DOHH2 (cell line): Measurements from ENCODE around the gene NCBP3.

Experiments
- H3F3A ChIP-seq: fragments of 200-600 bp; sonication (generic), shearing (Covaris generic); 2 replicates; pipeline ENCODE4 v1.6.0; 2016; ENCODE audit warnings: antibody characterized with exemption, mild to moderate bottlenecking; ENCODE audit not compliant: control insufficient read depth, insufficient read depth
- H3K27ac ChIP-seq: fragments of 200-600 bp; sonication (generic); 2 replicates; pipeline ENCODE4 v1.5.1; 2014; ENCODE audit warnings: low read depth, mild to moderate bottlenecking, low read length, moderate library complexity
- H3K27me3 ChIP-seq: fragments of 200-600 bp; sonication (generic); 2 replicates; pipeline ENCODE4 v1.6.1; 2014; ENCODE audit warnings: mild to moderate bottlenecking, low read length, mixed read lengths; ENCODE audit not compliant: control insufficient read depth
- H3K36me3 ChIP-seq: fragments of 200-600 bp; sonication (generic); 2 replicates; pipeline ENCODE4 v1.6.1; 2014; ENCODE audit warnings: mild to moderate bottlenecking, low read length, moderate library complexity, mixed read lengths; ENCODE audit not compliant: control insufficient read depth
- H3K4me1 ChIP-seq: fragments of 200-600 bp; sonication (generic); 2 replicates; pipeline ENCODE4 v1.6.1; 2014; ENCODE audit warnings: mild to moderate bottlenecking, low read length, mixed read lengths; ENCODE audit not compliant: control insufficient read depth
- H3K4me2 ChIP-seq: fragments of 200-600 bp; sonication (generic); 2 replicates; pipeline ENCODE4 v1.6.0; 2014; ENCODE audit warnings: mild to moderate bottlenecking, low read length, moderate library complexity
- H3K4me3 ChIP-seq: fragments of 200-600 bp; sonication (generic); 2 replicates; pipeline ENCODE4 v1.5.1; 2014; ENCODE audit warnings: mild to moderate bottlenecking, low read length, mixed read lengths
- H3K79me2 ChIP-seq: fragments of 200-600 bp; sonication (generic); 2 replicates; pipeline ENCODE4 v1.6.1; 2014; ENCODE audit warnings: mild to moderate bottlenecking, low read length, mixed read lengths; ENCODE audit not compliant: control insufficient read depth
- H3K9me2 ChIP-seq: fragments of 200-600 bp; sonication (generic); replicated peaks from 2 replicates; pipeline ENCODE4 v1.6.1; 2014; ENCODE audit warnings: mild to moderate bottlenecking, low read length, mixed read lengths; ENCODE audit not compliant: control insufficient read depth
- H3K9me3 ChIP-seq: fragments of 200-600 bp; sonication (generic); 2 replicates; pipeline ENCODE4 v1.6.1; 2014; ENCODE audit warnings: antibody characterized with exemption, low read length, mixed read lengths; ENCODE audit not compliant: control insufficient read depth, insufficient read depth
- H4K20me1 ChIP-seq: fragments of 200-600 bp; sonication (generic); 2 replicates; pipeline ENCODE4 v1.6.0; 2014; ENCODE audit warnings: low read depth, mild to moderate bottlenecking, antibody characterized with exemption, low read length, moderate library complexity; ENCODE audit not compliant: control insufficient read depth, insufficient read depth
- CTCF ChIP-seq: fragments of 200-600 bp; sonication (generic); IDR thresholded peaks from one replicate; pipeline ENCODE4 v1.5.1; 2014; ENCODE audit warnings: antibody characterized with exemption, mild to moderate bottlenecking, low read depth, low read length; ENCODE audit not compliant: poor library complexity, severe bottlenecking
- EZH2phosphoT487 ChIP-seq: fragments of 200-600 bp; sonication (generic); IDR thresholded peaks from 2 replicates; pipeline ENCODE4 v1.6.1; 2017; ENCODE audit warnings: borderline replicate concordance, mild to moderate bottlenecking, antibody characterized with exemption, low read length, moderate library complexity, mixed read lengths

NCBP3 gene

GRCh38 chr17:3848229-3848835 lies 2.3 kb upstream of the NCBP3 start:
- TF ChIP-seq CTCF (no peak), EZH2phosphoT487 (no peak)

GRCh38 chr17:3847165-3847670 lies 1.2 kb upstream of the NCBP3 start:
- Histone ChIP-seq H4K20me1 (peaks cover 19% of the 10 kb centered on the region; the same call in 1 of the 2 replicates), H3K9me3 (no peaks in the 10 kb centered on the region), H3K4me1 (peaks cover 21% of the 10 kb centered on the region), H3K27me3 (no peaks in the 10 kb centered on the region), H3K9me2 (no peaks in the 10 kb centered on the region), H3K79me2 (peaks cover 38% of the 10 kb centered on the region), H3K4me2 (no peak overlapping the region), H3K27ac (no peak overlapping the region), H3K36me3 (peaks cover 28% of the 10 kb centered on the region), H3F3A (no peaks in the 10 kb centered on the region), H3K4me3 (no peak overlapping the region)
- TF ChIP-seq EZH2phosphoT487 = no peak
- TF ChIP-seq CTCF = no peak

More at GRCh38 chr17:3848229-3848835, 2.3 kb upstream of the NCBP3 start:
- H3F3A ChIP-seq = no peaks in the 10 kb centered on the region
- H3K4me1 ChIP-seq = peaks cover 21% of the 10 kb centered on the region
- no peaks in the 10 kb centered on the region for H3K9me2 ChIP-seq
- no peak overlapping the region for H3K4me3 ChIP-seq
- peaks cover 17% of the 10 kb centered on the region for H3K36me3 ChIP-seq
- no peaks in the 10 kb centered on the region for H3K9me3 ChIP-seq
- peaks cover 27% of the 10 kb centered on the region for H3K79me2 ChIP-seq
- H3K4me2 ChIP-seq = no peak overlapping the region
- H3K27me3 ChIP-seq = no peaks in the 10 kb centered on the region
- H4K20me1 ChIP-seq = peaks cover 19% of the 10 kb centered on the region; the same call in 1 of the 2 replicates
- H3K27ac ChIP-seq = no peak overlapping the region

GRCh38 chr17:3846437-3847164 lies 555 bp upstream of the NCBP3 start:
- no peaks in the 10 kb centered on the region for H3K9me2 ChIP-seq
- H3K27ac ChIP-seq = no peak overlapping the region
- H3K36me3 ChIP-seq = peaks cover 35% of the 10 kb centered on the region
- no peaks in the 10 kb centered on the region for H3K27me3 ChIP-seq
- H3F3A ChIP-seq = no peaks in the 10 kb centered on the region
- peaks cover 43% of the 10 kb centered on the region for H3K79me2 ChIP-seq
- TF ChIP-seq CTCF (no peak), EZH2phosphoT487 (no peak)
- peak overlapping the region; percentile 64 for H3K4me2 ChIP-seq
- peaks cover 19% of the 10 kb centered on the region; the same call in 1 of the 2 replicates for H4K20me1 ChIP-seq
- peak overlapping the region; percentile 52 for H3K4me3 ChIP-seq
- H3K4me1 ChIP-seq = peaks cover 21% of the 10 kb centered on the region
- H3K9me3 ChIP-seq = no peaks in the 10 kb centered on the region
